HG02840 (cell line): ENCODE data around the gene GORASP1.

ENCODE experiments used
- ATAC-seq: cut with Tn5 transposase; IDR thresholded peaks from one replicate; pipeline ENCODE4 v1.9.1; 2021; ENCODE audit warnings: mild to moderate bottlenecking, moderate library complexity, moderate number of reproducible peaks; ENCODE audit not compliant: unreplicated experiment, low FRiP score

The GORASP1 gene

DNA sequence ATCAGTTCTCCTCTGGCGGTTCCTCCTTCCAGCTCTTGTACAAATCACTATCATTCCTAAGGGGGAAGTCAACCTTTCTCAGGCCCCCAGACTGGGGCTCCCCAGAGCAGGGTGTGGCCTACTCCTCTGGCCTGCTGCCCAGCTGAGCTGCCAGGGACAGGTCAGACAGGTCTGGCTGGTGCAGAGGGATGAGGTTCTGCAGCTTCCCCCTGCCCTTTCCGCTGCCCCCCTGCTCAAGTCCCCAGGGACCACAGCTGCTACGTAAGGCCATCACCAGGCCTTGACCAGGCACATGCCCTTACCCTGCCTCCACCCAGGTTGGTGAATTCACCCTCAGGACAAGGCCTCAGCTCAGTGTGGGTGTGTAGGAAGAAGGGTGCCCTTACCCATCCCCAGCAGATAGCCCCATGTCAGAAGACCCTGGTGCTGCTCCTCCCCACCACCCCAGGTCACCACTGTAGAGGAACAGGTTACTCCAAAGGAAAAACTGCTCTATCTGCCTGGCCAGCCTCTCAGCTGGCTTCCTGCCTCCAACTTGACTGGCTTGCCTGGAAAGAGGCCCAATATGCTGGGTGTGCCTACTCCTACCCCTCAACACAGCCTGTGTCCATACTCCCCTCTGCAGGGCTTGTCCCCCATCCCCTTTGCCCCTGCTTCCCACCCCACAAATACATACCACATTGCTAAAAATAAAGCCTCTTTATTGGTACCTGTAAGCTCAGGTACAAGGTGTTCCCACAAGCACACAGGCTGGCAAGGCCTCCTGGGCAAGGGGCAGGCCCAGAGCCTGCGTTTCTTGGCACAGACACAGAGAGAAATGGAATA is 34.0 kb upstream of the GORASP1 start:
- no peak for ATAC-seq

DNA sequence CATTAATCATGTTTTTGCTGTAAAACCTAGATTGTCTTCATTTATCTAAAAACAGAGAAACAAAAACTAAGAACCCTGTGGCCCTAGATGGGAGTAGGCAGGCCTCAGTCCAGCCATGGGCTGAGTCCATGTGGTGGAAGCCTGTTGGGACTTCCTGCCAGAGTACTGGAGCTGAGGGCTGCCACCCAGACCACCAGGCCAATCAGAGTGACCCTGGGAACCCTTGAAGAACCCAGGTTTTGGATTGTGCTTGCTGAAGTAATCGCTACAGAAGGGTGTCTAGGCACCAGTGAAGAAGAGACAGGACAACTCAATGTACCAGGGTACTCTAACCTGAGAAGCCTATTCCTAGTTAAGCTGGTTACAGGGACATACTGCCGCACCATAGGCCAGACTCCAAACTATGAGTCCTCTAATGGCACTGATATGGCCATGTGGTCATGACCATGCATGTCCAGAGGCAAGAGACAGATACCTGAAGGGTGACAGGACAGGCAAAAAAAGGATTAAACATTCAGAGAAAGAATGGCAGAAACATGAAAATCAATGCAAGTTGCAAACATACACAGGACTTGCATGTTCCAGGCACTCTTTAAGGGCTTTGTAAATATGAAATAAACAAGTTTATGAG is 33.0 kb upstream of the GORASP1 start:
- no peak for ATAC-seq

DNA sequence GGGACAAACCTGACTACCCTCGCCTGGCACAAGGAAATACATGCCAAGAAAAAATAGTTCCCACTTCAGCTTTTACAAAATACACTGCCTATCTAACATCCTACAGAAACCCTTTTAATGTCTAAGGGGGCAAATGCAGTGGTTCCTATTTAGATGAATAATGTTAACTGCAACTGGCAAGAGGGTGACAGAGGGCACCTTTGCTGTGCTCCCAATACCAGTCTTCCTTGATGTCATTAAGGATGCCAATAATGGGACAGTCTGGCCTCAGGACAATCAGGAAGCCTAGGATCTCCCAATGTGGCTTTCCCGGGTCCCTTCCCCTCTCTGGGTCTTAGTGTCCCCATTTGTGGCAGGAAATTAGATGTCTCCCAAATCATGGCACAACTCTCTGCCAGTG is 32.0 kb upstream of the GORASP1 start:
- ATAC-seq = no peak

DNA sequence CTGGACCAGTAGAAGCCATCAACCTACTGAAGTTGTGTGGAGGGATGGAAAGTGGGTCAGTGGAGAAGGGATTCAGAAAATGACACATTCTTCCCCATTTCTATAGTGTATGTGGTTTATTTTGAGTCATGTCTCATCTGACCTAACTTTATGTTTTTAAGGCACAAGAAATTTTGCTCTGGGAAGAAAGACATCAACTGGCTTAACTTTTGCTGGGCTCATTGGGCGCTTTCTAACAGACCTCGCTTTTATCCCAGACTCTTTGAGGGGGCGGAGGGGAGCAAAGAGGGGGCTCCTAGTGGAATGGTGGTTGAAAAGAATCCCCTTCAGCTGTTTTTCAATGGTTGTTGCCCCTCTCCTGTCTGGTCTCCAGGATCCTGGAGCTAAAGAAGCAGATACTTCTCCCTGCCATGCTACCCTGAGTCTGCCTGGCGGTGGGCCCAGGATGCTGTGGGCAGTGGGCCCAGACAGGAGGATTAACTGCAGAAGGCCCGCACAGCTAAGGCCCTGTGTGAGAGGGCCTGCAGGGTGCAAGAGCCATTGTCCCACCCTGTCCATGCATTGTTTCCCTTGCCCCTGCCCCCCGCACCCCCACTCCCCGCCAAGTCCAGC is 31.5 kb upstream of the GORASP1 start:
- no peak for ATAC-seq

DNA sequence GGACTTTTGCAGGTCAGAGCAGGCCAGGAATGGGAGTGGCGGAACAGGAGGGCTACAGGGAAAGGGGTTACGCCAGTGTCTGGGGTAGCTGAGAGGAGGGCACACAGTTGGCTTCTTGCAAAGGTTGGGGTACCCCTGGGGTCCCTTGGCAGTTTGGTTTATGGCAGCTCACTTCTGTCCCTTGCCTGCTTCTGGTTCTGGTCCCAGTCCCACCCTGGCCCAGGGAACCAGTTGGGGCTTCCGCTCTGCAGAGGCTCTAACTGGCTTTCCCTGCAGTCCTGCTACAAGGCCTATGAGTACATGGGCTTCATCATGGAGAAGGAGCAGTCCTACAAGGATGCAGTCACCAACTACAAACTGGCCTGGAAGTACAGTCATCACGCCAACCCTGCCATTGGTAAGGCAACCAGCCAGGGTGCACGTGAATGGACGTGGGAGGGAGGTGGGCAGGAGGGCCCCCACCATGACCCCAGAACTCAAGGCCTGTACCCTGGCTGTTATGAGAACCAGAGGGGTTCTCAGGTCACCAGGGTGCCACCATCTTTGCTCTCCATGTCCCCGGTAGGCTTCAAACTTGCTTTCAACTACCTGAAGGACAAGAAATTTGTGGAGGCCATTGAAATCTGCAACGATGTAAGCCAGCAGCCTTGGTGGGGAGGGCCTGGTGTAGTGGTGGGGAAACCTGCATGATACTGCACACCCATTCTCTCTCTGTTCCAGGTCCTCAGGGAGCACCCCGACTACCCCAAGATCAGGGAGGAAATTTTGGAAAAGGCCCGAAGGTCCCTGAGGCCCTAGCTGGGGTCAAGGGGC is 30.8 kb upstream of the GORASP1 start:
- no peak for ATAC-seq

DNA sequence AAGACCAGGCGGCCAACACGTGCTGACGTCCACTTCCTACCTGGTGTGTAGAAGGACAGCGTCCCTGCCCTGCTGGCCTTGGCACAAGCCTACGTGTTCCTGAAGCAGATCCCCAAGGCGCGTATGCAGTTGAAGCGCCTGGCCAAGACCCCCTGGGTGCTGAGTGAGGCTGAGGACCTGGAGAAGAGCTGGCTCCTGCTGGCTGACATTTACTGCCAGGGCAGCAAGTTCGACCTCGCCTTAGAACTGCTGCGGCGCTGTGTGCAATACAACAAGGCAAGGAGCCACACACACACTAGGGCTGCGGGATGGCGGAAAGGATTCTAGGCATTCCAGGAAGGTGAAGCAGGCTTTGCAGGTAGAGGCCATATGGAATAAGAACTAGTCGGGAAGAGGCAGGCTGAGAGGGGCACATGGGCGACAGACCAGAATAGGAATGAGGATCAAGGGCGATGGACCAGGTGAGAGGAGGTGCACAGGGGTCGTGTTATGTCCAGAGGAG is 30.1 kb upstream of the GORASP1 start:
- no peak for ATAC-seq

DNA sequence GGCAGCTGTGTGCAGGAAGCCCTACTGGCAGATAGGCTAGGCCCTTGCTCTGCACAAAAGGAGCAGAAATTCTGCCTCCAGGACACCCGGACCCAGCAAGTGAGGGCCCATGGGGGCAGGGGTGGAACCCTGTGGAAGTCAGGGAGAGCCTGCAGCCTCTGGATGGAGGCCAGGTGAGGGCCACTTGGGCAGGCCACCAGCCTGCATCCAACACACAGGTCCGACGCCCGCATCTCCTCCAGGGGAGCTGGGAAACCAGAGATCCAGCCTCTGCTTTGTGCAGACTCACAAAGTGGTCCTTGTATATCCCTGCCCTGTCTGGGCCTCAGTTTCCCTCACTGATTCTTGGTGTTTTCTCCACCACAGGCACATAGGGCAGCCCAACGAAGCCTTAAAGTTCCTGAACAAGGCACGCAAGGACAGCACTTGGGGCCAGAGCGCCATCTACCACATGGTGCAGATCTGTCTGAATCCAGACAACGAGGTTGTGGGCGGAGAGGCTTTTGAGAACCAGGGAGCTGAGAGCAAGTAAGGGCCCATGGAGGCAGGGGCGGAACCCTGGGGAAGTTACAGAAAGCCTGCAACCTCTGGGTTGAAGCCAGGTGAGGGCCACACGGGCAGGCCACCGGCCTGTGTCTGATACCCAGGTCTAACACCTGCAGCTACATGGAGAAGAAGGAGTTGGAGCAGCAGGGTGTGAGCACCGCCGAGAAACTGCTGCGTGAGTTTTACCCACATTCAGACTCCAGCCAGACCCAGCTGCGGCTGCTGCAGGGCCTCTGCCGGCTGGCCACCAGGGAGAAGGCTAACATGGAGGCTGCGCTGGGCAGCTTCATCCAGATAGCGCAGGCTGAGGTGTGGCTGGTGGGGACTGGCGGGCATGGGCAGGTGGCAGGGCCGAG is 29.4 kb upstream of the GORASP1 start:
- no peak for ATAC-seq

DNA sequence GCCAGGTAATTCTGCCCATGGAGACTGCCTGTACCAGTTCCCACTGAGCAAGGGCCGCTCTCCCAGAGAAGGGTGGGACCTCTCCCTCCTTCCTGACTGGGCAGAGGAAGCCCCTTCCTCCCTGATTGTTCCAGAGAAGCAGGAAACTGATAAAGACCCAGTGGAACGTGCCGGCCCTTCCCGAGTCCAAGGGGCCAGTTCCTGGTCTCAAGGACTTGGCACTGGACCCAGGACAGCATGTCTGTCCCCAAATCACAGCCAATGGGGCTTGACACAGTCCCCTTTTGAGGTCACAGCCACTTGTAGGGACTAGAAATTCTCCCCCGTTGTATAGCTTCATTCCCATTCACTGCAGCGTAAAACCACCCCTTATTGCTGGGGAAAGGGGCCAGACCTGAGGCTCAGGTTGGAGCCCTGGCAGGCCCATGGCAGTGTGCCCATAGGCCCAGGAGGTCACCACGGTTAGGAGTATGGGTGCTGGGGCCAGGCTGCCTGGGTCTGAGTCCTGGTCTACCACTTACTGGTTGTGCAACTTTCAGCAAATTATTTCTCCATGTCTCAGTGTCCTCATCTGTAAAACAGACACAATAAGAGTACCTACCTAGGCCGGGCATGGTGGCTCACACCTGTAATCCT is 27.9 kb upstream of the GORASP1 start:
- no peak for ATAC-seq

DNA sequence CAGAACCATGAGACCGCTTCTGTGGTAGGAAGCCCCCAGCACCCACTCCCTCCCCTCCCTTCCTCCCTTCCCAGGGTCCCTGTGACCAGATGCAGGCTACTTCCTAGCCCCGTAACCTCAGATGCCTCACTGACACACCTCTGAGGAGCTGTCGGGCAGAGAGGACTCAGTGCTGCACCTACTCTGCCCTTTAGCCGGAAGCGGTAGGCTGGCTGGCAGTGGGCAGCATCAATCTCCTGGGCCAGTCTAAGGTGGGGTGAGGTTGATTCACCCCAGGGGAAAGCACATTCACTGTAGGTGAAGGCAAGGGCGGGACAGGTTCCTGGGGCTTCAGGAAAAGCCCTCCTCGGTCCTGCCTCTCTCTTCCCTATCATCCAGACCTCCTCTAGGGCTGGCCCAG is 26.9 kb upstream of the GORASP1 start:
- no peak for ATAC-seq

DNA sequence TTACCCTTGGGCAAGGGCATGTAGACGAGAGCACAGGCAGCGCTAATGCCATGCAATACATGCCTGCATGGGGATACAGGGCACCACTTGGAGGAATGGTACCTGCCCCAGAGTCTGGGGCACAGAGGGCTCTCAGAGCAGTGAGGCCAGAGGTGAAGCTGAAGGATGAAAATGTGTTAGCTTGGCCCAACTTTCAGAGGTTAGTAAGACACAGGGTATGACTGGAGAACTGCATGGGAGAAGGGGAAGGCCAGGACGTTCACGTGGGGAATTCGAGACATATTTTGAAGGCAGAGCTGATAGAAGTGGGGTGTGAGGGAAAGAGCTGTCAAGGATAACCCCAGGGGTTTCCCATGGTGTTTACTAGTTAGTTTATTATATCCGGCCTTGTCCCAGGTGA is 26.4 kb upstream of the GORASP1 start:
- no peak for ATAC-seq

DNA sequence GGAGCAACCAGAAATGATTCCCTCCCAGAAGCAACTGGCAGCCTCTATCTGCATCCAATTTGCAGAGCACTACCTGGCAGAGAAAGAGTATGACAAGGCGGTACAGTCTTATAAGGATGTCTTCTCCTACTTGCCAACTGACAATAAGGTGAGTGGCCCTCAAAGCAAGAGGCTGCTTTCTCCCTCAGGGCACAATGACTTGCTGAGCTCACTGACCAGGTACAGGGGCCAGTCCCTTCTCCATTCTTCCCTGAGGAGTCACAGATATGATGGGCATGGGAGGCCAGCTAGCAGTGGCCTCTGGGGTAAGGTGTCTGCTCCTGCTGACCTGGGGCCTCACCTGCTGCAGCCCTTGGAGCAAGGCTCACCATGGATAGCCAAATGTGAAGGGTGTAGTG is 25.7 kb upstream of the GORASP1 start:
- ATAC-seq = no peak

DNA sequence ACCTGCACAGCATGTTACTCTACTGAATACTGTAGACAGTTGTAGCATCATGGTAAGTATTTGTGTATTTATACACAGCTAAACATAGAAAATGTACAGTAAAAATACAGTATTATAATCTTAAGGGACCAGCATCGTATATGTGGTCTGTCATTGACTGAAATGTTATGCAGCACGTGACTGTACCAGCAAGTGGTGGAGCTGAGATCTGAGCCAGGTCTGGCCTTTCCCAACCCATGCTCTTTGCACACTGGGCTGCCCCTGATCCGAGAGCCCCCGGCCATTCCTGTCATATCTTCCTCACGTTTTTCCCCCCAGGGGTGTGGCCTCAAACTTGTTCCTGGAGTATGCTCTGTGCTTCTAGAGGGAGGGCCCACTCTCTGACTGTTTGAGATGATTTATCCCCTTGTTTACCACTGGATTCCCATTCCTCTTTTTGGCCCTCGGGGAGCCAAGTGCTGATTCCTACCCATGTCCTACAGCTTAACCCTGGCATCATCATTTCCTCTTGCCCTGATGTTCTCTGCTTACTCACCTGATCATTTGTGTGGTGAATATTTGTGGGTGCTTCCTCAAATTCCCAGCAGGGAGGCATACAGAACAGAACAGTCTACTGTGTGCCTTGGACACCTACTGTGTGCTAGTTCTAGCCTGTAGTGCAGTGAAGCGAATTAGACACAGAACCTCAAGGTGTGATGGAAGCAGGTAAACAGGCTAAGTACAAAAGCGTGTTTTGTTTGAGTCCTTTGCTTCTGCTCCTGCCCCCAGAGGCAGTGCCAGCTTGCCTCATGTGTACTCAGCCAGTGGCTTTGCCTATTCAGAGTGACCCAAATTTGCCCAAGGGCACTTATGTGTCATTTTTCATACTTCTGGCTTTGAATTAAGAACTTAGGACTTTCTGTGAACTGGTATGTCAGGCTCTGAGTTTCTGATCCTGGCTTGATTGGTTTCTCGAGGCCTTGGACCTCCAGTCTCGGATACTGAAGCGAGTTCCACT is 25.0 kb upstream of the GORASP1 start:
- no peak for ATAC-seq

DNA sequence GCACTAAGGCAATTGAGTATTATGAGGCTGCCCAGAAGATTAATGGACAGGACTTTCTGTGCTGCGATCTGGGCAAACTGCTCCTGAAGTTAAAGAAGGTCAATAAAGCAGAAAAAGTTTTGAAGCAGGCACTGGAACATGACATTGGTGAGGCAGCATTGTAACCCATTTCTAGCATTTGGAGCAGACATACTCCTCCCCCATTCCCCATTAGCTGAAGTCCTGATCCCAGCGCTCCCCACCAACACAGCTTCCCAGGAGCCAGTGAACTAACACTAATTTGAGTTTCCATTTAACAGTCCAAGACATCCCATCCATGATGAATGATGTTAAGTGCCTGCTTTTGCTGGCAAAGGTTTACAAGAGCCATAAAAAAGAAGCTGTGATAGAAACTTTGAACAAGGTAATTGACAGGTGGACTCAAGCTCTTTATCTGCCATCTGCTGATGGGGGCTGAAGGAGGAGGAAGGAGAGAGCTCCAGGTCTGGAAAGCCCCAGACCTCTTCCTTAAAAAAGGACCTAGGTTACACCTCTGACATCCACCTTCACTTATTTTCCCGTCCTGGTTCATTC is 23.4 kb upstream of the GORASP1 start:
- ATAC-seq = no peak

DNA sequence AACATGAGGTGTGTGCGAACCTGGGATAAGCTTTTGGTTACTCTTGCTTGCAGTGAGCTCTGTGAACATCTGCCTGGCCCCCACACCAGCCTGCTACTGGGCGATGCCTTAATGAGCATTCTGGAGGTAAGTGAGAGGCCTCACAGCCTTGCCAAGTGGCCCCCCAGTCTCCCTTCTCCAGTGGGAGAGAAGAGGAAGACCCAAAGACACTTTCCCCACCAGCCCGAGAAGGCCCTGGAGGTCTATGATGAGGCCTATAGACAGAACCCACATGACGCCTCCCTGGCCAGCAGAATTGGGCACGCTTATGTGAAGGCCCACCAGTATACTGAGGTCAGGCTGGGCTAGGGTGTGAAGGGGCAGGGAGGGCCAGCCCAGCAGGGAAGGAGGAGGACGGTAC is 22.6 kb upstream of the GORASP1 start:
- no peak for ATAC-seq

DNA sequence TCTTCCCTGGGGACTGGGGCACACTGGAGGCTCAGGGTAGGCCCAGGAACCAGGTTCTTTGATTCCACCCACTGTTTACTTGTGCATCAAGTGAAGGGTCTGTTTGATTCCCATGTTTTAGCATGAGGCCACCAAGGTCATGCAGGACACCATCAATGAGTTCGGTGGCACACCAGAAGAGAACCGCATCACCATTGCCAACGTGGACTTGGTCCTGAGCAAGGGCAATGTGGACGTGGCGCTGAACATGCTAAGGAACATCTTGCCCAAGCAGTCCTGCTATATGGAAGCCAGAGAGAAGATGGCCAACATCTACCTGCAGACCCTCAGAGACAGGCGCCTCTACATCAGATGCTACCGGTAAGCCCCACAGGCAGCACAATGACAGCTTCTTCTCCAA is 21.5 kb upstream of the GORASP1 start:
- no peak for ATAC-seq

DNA sequence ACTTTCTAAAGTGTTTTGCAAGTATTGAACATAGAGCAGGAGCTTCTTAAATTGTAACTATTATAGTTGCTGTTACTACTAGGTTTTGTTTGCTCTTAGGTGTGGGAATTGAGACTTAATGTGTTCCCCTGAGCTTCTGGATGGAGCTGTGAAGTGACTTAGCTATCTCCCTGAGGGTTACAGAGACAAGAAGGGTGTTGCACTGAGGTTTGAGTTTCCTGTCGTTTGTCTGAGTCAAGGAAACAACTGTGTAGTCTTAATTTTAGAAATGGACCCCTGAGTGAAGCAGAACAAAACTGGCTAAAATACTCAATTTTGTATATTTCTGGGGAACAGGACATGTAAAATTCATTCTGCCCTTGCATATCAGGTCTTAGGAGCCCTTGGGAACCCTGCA is 20.5 kb upstream of the GORASP1 start:
- ATAC-seq = no peak

DNA sequence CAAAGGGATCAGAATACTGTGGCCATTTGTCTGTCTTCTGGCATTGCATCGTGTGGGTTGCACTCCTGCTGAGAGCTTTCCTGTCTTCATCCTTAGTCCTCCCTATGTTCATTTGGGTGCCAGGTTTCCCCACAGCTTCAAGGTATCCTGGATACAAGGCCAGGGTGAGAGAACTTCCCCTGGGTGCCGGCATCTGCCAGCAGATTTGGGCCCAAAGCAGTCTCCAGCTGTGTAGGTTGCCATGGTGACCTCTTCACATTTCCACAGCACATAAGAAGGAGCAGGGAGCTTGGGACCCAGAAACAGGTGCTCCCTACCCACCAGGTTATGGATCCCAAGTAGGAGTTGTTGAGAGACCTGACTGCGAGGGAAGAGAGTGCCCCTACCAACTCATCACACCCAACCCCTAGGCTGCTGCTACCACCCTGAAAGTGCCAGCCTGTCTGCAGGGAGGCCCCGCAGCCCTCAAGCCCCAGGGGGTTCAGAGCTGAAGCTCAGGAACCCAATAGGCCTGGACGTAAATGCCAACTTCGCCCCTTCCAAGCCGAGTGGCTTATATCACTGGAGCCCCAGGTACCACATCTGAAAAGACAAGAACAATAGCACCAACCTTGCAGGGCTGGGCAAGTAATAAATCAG is 20.0 kb upstream of the GORASP1 start:
- no peak for ATAC-seq
